ENCODE data around the gene ARF5. TPM values are rescaled to one million over a fixed set of nuclear protein-coding genes. Genes with fewer than 3 reads are reported as not detected.

Gene ARF5
- total RNA-seq, 4 donors from 2014 or later: 76.3 to 202 (median 156) TPM

GRCh38 chr7:127581716-127582115 lies 6.5 kb upstream of the ARF5 start:
- no peaks in the 10 kb centered on the region for H3K27me3 ChIP-seq
- no peak overlapping the region for H3K4me3 ChIP-seq
- TF ChIP-seq POLR2A (IDR thresholded peaks at IDR 0.05): no peak
- H3K27ac ChIP-seq: peak overlapping the region in 1 of 4 donors; percentile 50
- ATAC-seq: no peak
- intact Hi-C loops (cut with DNase I; ENCODE audit: low total_unique reads): loop anchor here (10.0 kb wide), 1 partner anchor 873 kb away; the partner anchor contains the start of gene HILPDA
- H3K36me3 ChIP-seq: peaks cover 0 to 20% of the 10 kb centered on the region in 2 donors
- in situ Hi-C loops (cut with MboI; ENCODE audit: low sequenced_read_pairs in 4 of 4): loop anchor here in 1 of 4 donors (5.0 to 25.0 kb wide), 2 partner anchors 66 to 194 kb away; partner anchors contain the start of gene ZNF800
- DNase-seq: no peak
- H3K4me1 ChIP-seq: peaks cover 44 to 52% of the 10 kb centered on the region in 2 donors
- H3K9me3 ChIP-seq: no peaks in the 10 kb centered on the region

- peak; percentile 45 to 78 for DNase-seq
- intact Hi-C loops (cut with DNase I; ENCODE audit: low total_unique reads): loop anchor here (10.0 kb wide), 1 partner anchor 872 kb away; the partner anchor contains the start of gene HILPDA
Observed at GRCh38 chr7:127582361-127582760, 5.8 kb upstream of the ARF5 start.

GRCh38 chr7:127584648-127585043 lies 3.6 kb upstream of the ARF5 start:
- peak overlapping the region; percentile 87 to 99 (median 91) for H3K27ac ChIP-seq

More at GRCh38 chr7:127582361-127582760, 5.8 kb upstream of the ARF5 start:
- H3K9me3 ChIP-seq: no peaks in the 10 kb centered on the region
- peak; percentile 20 to 43 for ATAC-seq
- peaks cover 0 to 20% of the 10 kb centered on the region in 2 donors for H3K36me3 ChIP-seq
- TF ChIP-seq CTCF (IDR thresholded peaks at IDR 0.05 in 4 of 5, conservative IDR thresholded peaks at IDR 0.05 in 1 of 5) (no peak), POLR2A (IDR thresholded peaks at IDR 0.05) (no peak)
- no peaks in the 10 kb centered on the region for H3K27me3 ChIP-seq
- H3K4me1 ChIP-seq: peaks cover 46 to 52% of the 10 kb centered on the region in 2 donors
- H3K27ac ChIP-seq: peak overlapping the region in 1 of 4 donors; percentile 50
- in situ Hi-C loops (cut with MboI; ENCODE audit: low sequenced_read_pairs in 4 of 4): loop anchor here in 1 of 4 donors (5.0 to 25.0 kb wide), 2 partner anchors 65 to 195 kb away; partner anchors contain the start of gene ZNF800
- no peak overlapping the region for H3K4me3 ChIP-seq

GRCh38 chr7:127585044-127585953 lies 2.9 kb upstream of the ARF5 start, which contains the start of gene GCC1:
Gene GCC1 (minus strand): TSS chr7:127585596. CDS start chr7:127585182, 414 bp downstream.
- in situ Hi-C loops (cut with MboI; ENCODE audit: low sequenced_read_pairs in 4 of 4) (loop anchor here in 1 of 4 donors (25.0 kb wide), 1 partner anchor 198 kb away; the partner anchor contains the start of gene ZNF800), intact Hi-C loops (cut with DNase I; ENCODE audit: low total_unique reads) (loop anchor here (1.0 to 10.0 kb wide), 3 partner anchors 193 to 870 kb away; partner anchors contain the start of genes HILPDA, LRRC4 and ZNF800)
- Histone ChIP-seq H3K4me3 (peak within 1 kb of the TSS; percentile 81 to 96 (median 90)), H3K36me3 (peaks cover 0 to 25% of the 10 kb centered on the region in 2 donors), H3K27me3 (no peaks in the 10 kb centered on the region), H3K9me3 (no peaks in the 10 kb centered on the region), H3K4me1 (peaks cover 61 to 66% of the 10 kb centered on the region in 2 donors), H3K27ac (peak within 1 kb of the TSS; percentile 87 to 99 (median 91))
- DNase-seq (peak; percentile 79 to 86), ATAC-seq (peak; percentile 77 to 81)
- no peak for TF ChIP-seq CTCF (IDR thresholded peaks at IDR 0.05 in 4 of 5, conservative IDR thresholded peaks at IDR 0.05 in 1 of 5)
- TF ChIP-seq POLR2A (IDR thresholded peaks at IDR 0.05): peak; percentile 81 to 86

More at GRCh38 chr7:127584648-127585043, 3.6 kb upstream of the ARF5 start:
- ATAC-seq: no peak
- H3K4me1 ChIP-seq: peaks cover 58 to 66% of the 10 kb centered on the region in 2 donors
- H3K4me3 ChIP-seq: peak overlapping the region; percentile 81 to 96 (median 90)
- H3K36me3 ChIP-seq: peaks cover 0 to 20% of the 10 kb centered on the region in 2 donors
- no peaks in the 10 kb centered on the region for H3K9me3 ChIP-seq
- no peak for TF ChIP-seq POLR2A (IDR thresholded peaks at IDR 0.05)
- TF ChIP-seq CTCF (IDR thresholded peaks at IDR 0.05 in 4 of 5, conservative IDR thresholded peaks at IDR 0.05 in 1 of 5): no peak
- H3K27me3 ChIP-seq: no peaks in the 10 kb centered on the region
- intact Hi-C loops (cut with DNase I; ENCODE audit: low total_unique reads) (loop anchor here (1.0 to 10.0 kb wide), 3 partner anchors 192 to 870 kb away; partner anchors contain the start of genes HILPDA, LRRC4 and ZNF800), in situ Hi-C loops (cut with MboI; ENCODE audit: low sequenced_read_pairs in 4 of 4) (loop anchor here in 1 of 4 donors (5.0 to 25.0 kb wide), 2 partner anchors 63 to 197 kb away; partner anchors contain the start of gene ZNF800)
- no peak for DNase-seq
